GM12878 (cell line): ENCODE measurements around the gene PHF20.

Source experiments
- CBX3 ChIP-seq: fragments of 200-600 bp; sonication (generic); IDR thresholded peaks from 2 replicates; pipeline ENCODE4 v1.6.1; 2016; ENCODE audit warnings: low read depth, borderline replicate concordance
- CTCF ChIP-seq, 3 experiments: IDR thresholded peaks in 2 of 3; conservative IDR thresholded peaks in 1 of 3; 2 replicates each; pipeline ENCODE4 v1.5.1; 2011; ENCODE audit warnings: low read depth in 3 of 3, low read length in 3 of 3, mild to moderate bottlenecking in 3 of 3, control low read depth in 2 of 3, moderate library complexity in 2 of 3, inconsistent platforms in 1 of 3, mixed read lengths in 1 of 3; ENCODE audit not compliant: control insufficient read depth in 2 of 3, insufficient read depth in 1 of 3; ENCODE audit errors: extremely low read depth in 1 of 3
- GABPA ChIP-seq: IDR thresholded peaks from 2 replicates; pipeline ENCODE4 v1.6.1; 2014; ENCODE audit warnings: antibody characterized with exemption, low read depth, mild to moderate bottlenecking, inconsistent platforms
- JUNB ChIP-seq: IDR thresholded peaks from 2 replicates; pipeline ENCODE4 v1.6.1; 2016; ENCODE audit warnings: antibody characterized with exemption, mild to moderate bottlenecking
- MXI1 ChIP-seq: fragments of 150-350 bp; IDR thresholded peaks from 2 replicates; pipeline ENCODE4 v1.6.1; 2011; ENCODE audit warnings: low read depth, mild to moderate bottlenecking, inconsistent platforms, low read length, improper control_type of control experiment
- NFXL1 ChIP-seq: fragments of 450-650 bp; IDR thresholded peaks from 2 replicates; pipeline ENCODE4 v1.6.1; 2017; ENCODE audit warnings: antibody characterized with exemption, mild to moderate bottlenecking, borderline replicate concordance
- NR2F1 ChIP-seq: fragments of 450-650 bp; conservative IDR thresholded peaks from 2 replicates; pipeline ENCODE4 v1.6.1; 2017; ENCODE audit warnings: mild to moderate bottlenecking
- POLR2A ChIP-seq: IDR thresholded peaks from 2 replicates; pipeline ENCODE4 v1.6.1; 2011; ENCODE audit warnings: low read depth, mild to moderate bottlenecking, low read length
- SRF ChIP-seq, 2 experiments: IDR thresholded peaks; 2 replicates each; pipeline ENCODE4 v1.6.1; 2011; ENCODE audit warnings: low read depth in 2 of 2, low read length in 2 of 2, mild to moderate bottlenecking in 1 of 2, moderate library complexity in 1 of 2
- TCF3 ChIP-seq: IDR thresholded peaks from 2 replicates; pipeline ENCODE4 v1.6.1; 2012; ENCODE audit warnings: low read depth, mild to moderate bottlenecking, low read length, borderline replicate concordance; ENCODE audit not compliant: insufficient read depth
- YY1 ChIP-seq: IDR thresholded peaks from 2 replicates; pipeline ENCODE4 v1.6.1; 2011; ENCODE audit warnings: low read depth, mild to moderate bottlenecking, low read length
- ZNF24 ChIP-seq: fragments of 450-650 bp; IDR thresholded peaks from 2 replicates; pipeline ENCODE4 v1.6.1; 2017; ENCODE audit warnings: antibody characterized with exemption, mild to moderate bottlenecking

GRCh38 chr20:35801865-35802264, 30.1 kb downstream of the PHF20 start:
- TF ChIP-seq NR2F1 (no peak), NFXL1 (no peak), SRF (IDR thresholded peaks at IDR 0.05; ENCODE audit: low read depth in 2 of 2, low read length in 2 of 2) (no peak), ZNF24 (no peak), CTCF (IDR thresholded peaks at IDR 0.05 in 2 of 3, conservative IDR thresholded peaks at IDR 0.05 in 1 of 3; ENCODE audit: control insufficient read depth in 2 of 3, extremely low read depth in 1 of 3, insufficient read depth in 1 of 3, low read depth in 3 of 3, low read length in 3 of 3) (no peak), YY1 (no peak), JUNB (no peak), TCF3 (no peak), CBX3 (no peak), POLR2A (no peak), GABPA (no peak), MXI1 (no peak)
